Keratinocyte (primary cell): ENCODE data around the gene NF1. TPM values are rescaled to one million over a fixed set of nuclear protein-coding genes. Genes with fewer than 3 reads are reported as not detected.
"Not testable (repeated sequence)": the region's sequence is repeated elsewhere in the genome, so short reads cannot be mapped to it uniquely, and the experiment has no call there.

Experiments used
- DNase-seq: peaks from one replicate; pipeline ENCODE4 v3.0.0-alpha.2; 2011; ENCODE audit warnings: low read depth, missing footprints, low spot score
- FAIRE-seq: peaks from 2 replicates; lab custom pipeline; 2011; peaks lifted over from hg19 to GRCh38; lab: Jason Lieb, UNC
- H2AFZ ChIP-seq: 2 replicates; pipeline ENCODE4 v1.6.0; 2012; ENCODE audit warnings: low read length, control low read depth, inconsistent platforms; ENCODE audit not compliant: control insufficient read depth
- H3K27ac ChIP-seq: 2 replicates; pipeline ENCODE4 v1.5.1; 2011; ENCODE audit warnings: low read length; ENCODE audit not compliant: control insufficient read depth, insufficient read depth
- H3K27me3 ChIP-seq: 3 replicates; pipeline ENCODE4 v1.6.0; 2011; ENCODE audit warnings: low read length; ENCODE audit not compliant: control insufficient read depth, insufficient read depth; ENCODE audit errors: extremely low read depth
- H3K36me3 ChIP-seq, 2 experiments: 2 replicates in 1 of 2; 3 replicates in 1 of 2; pipeline ENCODE4 v1.5.1; 2011; ENCODE audit warnings: low read length in 2 of 2, mild to moderate bottlenecking in 1 of 2; ENCODE audit not compliant: control insufficient read depth in 2 of 2, insufficient read depth in 2 of 2; ENCODE audit errors: extremely low read depth in 1 of 2
- H3K4me1 ChIP-seq: 3 replicates; pipeline ENCODE4 v1.5.1; 2011; ENCODE audit warnings: low read length; ENCODE audit not compliant: control insufficient read depth, insufficient read depth; ENCODE audit errors: extremely low read depth
- H3K4me2 ChIP-seq: 3 replicates; pipeline ENCODE4 v1.6.0; 2011; ENCODE audit warnings: low read depth, low read length; ENCODE audit not compliant: control insufficient read depth, insufficient read depth; ENCODE audit errors: extremely low read depth
- H3K4me3 ChIP-seq, 3 experiments: fragments of 200-600 bp in 1 of 3; sonication (generic) in 1 of 3; 2 replicates in 2 of 3; 3 replicates in 1 of 3; pipeline ENCODE4 v1.5.1; 2011 to 2016; ENCODE audit warnings: low read length in 3 of 3, mild to moderate bottlenecking in 3 of 3, control low read depth in 2 of 3, inconsistent platforms in 1 of 3, low read depth in 1 of 3, mixed read lengths in 1 of 3, mixed run types in 1 of 3, moderate library complexity in 1 of 3; ENCODE audit not compliant: control insufficient read depth in 2 of 3, insufficient read depth in 2 of 3; ENCODE audit errors: extremely low read depth in 1 of 3
- H3K79me2 ChIP-seq: 2 replicates; pipeline ENCODE4 v1.6.0; 2012; ENCODE audit warnings: low read length; ENCODE audit not compliant: control insufficient read depth, insufficient read depth
- H3K9ac ChIP-seq: 3 replicates; pipeline ENCODE4 v1.6.0; 2011; ENCODE audit warnings: low read length; ENCODE audit not compliant: control insufficient read depth, insufficient read depth; ENCODE audit errors: extremely low read depth
- H3K9me1 ChIP-seq: 3 replicates; pipeline ENCODE4 v1.6.0; 2011; ENCODE audit warnings: low read length; ENCODE audit not compliant: control insufficient read depth, insufficient read depth; ENCODE audit errors: extremely low read depth
- H3K9me3 ChIP-seq: 2 replicates; pipeline ENCODE4 v1.5.1; 2012; ENCODE audit warnings: low read depth, low read length; ENCODE audit not compliant: control insufficient read depth
- H4K20me1 ChIP-seq: 3 replicates; pipeline ENCODE4 v1.6.0; 2011; ENCODE audit warnings: low read length; ENCODE audit not compliant: control insufficient read depth, insufficient read depth; ENCODE audit errors: extremely low read depth
- EZH2 ChIP-seq: IDR thresholded peaks from one replicate; pipeline ENCODE4 v1.6.1; 2012; ENCODE audit warnings: inconsistent platforms, mild to moderate bottlenecking, low read length, moderate library complexity
- dilution Hi-C: fragments of 300-500 bp; cut with MboI; formaldehyde crosslinking; loops from one replicate; pipeline ENCODE4 v1.7.0; 2020; ENCODE audit warnings: low sequenced_read_pairs; ENCODE audit not compliant: extremely low pct_ligation_motif_present
- polyA plus RNA-seq, 5 experiments: library from polyadenylated mRNA; depleted of rRNA in 3 of 5; stranded (reverse) in 3 of 5; stranded (forward) in 1 of 5; unstranded in 1 of 5; fragments of >200 nt; gene quantifications; 1 replicate in 1 of 5; 2 replicates in 3 of 5; 3 replicates in 1 of 5; pipeline versions ENCODE4 v1.2.1 to v1.2.3, GENCODE V29; 2011 to 2012; ENCODE audit warnings: missing spikeins in 2 of 5, low read depth in 1 of 5, low replicate concordance in 1 of 5
- TF ChIP-seq, protein P1 (sequence below), 3 experiments: IDR thresholded peaks in 1 of 3; conservative IDR thresholded peaks in 1 of 3; optimal IDR thresholded peaks in 1 of 3; 2 replicates in 2 of 3; 3 replicates in 1 of 3; pipeline versions ENCODE3 to v1.5.1; 2011; ENCODE audit warnings: low read length in 3 of 3, mild to moderate bottlenecking in 3 of 3, moderate library complexity in 2 of 3, control low read depth in 1 of 3, inconsistent platforms in 1 of 3; ENCODE audit not compliant: insufficient read depth in 2 of 3; ENCODE audit errors: extremely low read depth in 1 of 3

Gene NF1
- polyA plus RNA-seq, 1 donor (not counting 4 experiments of a cell fraction or from before 2014, with no cell fraction given), result 26.7 TPM

DNA sequence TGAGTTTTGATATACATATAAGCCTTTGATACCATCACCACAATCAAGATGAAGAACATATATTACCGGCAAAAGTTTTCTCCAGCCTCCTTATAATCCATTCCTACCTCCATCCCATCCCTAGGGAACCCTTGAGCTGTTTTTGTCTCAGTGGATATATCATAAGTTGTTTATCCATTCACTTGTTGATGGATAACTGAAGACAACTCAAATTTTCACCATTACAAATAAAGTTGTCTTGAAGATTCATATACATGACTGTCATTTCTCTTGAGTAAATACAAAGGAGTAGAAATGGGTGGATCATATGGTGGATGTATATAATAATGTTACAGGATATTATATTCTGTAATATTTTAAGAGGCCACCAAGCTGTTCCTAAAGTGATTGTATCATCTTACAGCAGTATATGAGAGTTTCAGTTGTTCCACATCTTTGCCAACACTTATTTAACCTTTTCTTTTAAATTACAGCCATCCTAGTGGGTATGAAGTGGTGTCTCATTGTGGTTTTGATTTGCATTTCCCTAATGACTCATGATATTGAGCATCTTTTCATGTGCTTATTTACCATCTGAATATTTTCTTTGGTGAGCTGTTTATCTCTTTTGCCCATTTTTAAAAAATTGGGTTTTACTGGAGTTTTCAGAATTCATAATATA, 17.4 kb downstream of the NF1 start:
- no peak overlapping the region for H3K4me3 ChIP-seq
- H3K27me3 ChIP-seq, result no peaks in the 10 kb centered on the region
- no peak overlapping the region for H2AFZ ChIP-seq
- dilution Hi-C loops, result no loop called here
- H3K27ac ChIP-seq, result no peak overlapping the region
- FAIRE-seq (peak; percentile 23), DNase-seq (no peak)
- H3K9ac ChIP-seq, result no peak overlapping the region
- peaks cover 4% of the 10 kb centered on the region for H4K20me1 ChIP-seq
- peaks cover 5% of the 10 kb centered on the region for H3K4me1 ChIP-seq
- H3K4me2 ChIP-seq, result no peak overlapping the region
- TF ChIP-seq, protein P1, sequence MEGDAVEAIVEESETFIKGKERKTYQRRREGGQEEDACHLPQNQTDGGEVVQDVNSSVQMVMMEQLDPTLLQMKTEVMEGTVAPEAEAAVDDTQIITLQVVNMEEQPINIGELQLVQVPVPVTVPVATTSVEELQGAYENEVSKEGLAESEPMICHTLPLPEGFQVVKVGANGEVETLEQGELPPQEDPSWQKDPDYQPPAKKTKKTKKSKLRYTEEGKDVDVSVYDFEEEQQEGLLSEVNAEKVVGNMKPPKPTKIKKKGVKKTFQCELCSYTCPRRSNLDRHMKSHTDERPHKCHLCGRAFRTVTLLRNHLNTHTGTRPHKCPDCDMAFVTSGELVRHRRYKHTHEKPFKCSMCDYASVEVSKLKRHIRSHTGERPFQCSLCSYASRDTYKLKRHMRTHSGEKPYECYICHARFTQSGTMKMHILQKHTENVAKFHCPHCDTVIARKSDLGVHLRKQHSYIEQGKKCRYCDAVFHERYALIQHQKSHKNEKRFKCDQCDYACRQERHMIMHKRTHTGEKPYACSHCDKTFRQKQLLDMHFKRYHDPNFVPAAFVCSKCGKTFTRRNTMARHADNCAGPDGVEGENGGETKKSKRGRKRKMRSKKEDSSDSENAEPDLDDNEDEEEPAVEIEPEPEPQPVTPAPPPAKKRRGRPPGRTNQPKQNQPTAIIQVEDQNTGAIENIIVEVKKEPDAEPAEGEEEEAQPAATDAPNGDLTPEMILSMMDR (optimal IDR thresholded peaks at IDR 0.05 in 1 of 3, IDR thresholded peaks at IDR 0.05 in 1 of 3, conservative IDR thresholded peaks at IDR 0.05 in 1 of 3; ENCODE audit: extremely low read depth in 1 of 3, insufficient read depth in 2 of 3, low read length in 3 of 3), result no peak
- no peak for TF ChIP-seq EZH2
- H3K36me3 ChIP-seq, result no peaks in the 10 kb centered on the region
- no peaks in the 10 kb centered on the region for H3K9me3 ChIP-seq
- peaks cover 75% of the 10 kb centered on the region for H3K79me2 ChIP-seq
- H3K9me1 ChIP-seq, result no peaks in the 10 kb centered on the region

DNA sequence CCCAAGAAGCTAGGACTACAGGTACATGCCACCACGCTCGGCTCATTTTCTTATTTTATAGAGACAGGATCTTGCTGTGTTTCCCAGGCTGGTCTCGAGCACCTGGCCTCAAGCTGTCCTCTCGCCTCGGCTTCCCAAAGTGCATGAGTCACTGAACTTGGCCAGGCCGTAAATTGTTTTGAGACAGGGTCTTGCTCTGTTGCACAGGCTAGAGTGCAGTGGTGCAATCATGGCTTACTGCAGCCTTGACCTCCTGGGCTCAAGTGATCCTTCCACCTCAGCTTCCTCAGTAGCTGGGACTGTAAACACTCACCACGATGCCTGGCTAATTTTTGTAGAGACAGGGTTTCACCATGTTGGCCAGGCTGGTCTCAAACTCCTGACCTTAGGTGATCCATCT, 18.6 kb downstream of the NF1 start:
- H3K79me2 ChIP-seq, result peaks cover 68% of the 10 kb centered on the region
- H3K9me1 ChIP-seq, H3K9ac ChIP-seq, H3K36me3 ChIP-seq, H2AFZ ChIP-seq, H3K27me3 ChIP-seq, DNase-seq, H3K4me1 ChIP-seq, dilution Hi-C loops, H3K9me3 ChIP-seq, FAIRE-seq, H3K4me3 ChIP-seq, H4K20me1 ChIP-seq, H3K27ac ChIP-seq, H3K4me2 ChIP-seq: not testable (repeated sequence)

DNA sequence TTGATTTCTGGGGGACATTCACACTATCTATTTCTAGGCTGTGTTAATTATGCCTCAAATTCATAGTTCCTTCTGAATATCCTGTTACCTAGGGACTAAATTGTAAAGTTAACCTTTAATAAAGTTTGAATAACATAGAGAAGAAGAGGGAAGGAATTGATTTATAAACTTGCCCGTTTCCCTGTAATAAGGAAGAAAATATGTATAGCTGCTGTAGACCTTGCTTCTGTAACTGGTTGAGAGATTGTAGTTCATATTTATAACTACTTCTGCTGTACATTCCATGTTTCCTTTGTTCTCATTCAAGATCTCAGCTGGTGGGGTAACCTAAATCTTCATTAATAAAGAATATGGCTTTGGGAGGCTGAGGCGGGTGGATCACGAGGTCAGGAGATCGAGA, 19.2 kb downstream of the NF1 start:
- no peak overlapping the region for H3K27ac ChIP-seq
- no peak overlapping the region for H2AFZ ChIP-seq
- no peaks in the 10 kb centered on the region for H3K36me3 ChIP-seq
- H3K9ac ChIP-seq, result no peak overlapping the region
- no peaks in the 10 kb centered on the region for H3K9me3 ChIP-seq
- DNase-seq (no peak), FAIRE-seq (no peak)
- no peaks in the 10 kb centered on the region for H3K9me1 ChIP-seq
- peaks cover 5% of the 10 kb centered on the region for H3K4me1 ChIP-seq
- dilution Hi-C loops, result no loop called here
- H3K4me3 ChIP-seq, result no peak overlapping the region
- H3K27me3 ChIP-seq, result no peaks in the 10 kb centered on the region
- no peak overlapping the region for H3K4me2 ChIP-seq
- peaks cover 4% of the 10 kb centered on the region for H4K20me1 ChIP-seq
- peaks cover 68% of the 10 kb centered on the region for H3K79me2 ChIP-seq
- TF ChIP-seq, protein P1 (optimal IDR thresholded peaks at IDR 0.05 in 1 of 3, IDR thresholded peaks at IDR 0.05 in 1 of 3, conservative IDR thresholded peaks at IDR 0.05 in 1 of 3; ENCODE audit: extremely low read depth in 1 of 3, insufficient read depth in 2 of 3, low read length in 3 of 3), result no peak
- no peak for TF ChIP-seq EZH2
